Measurements from ENCODE around the gene ZC3H12D.
"Not testable (repeated sequence)": the region's sequence is repeated elsewhere in the genome, so short reads cannot be mapped to it uniquely, and the experiment has no call there.

Gene ZC3H12D

DNA sequence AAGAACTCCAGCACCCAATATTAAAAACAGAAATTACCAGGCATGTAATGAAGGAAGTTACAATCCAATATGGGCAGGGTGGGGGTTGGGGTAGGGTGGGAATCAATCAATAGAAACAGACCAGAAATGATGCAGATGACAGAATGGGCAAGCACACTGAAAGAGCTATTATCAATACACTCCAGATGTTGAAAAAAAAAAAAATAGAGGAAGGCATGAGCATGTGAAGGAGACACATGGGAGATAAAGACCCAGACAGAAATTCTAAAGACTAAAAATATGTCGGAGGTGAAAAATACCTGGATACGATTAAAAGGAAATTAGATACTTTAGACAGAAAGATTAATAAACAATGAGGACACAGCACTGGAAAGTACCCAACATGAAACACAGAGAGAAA lies 19.1 kb upstream of the ZC3H12D start:
- no peak for DNase-seq (ENCODE audit: low read depth)
- H3K4me3 ChIP-seq (ENCODE audit: low read depth, low read length) = no peak overlapping the region

DNA sequence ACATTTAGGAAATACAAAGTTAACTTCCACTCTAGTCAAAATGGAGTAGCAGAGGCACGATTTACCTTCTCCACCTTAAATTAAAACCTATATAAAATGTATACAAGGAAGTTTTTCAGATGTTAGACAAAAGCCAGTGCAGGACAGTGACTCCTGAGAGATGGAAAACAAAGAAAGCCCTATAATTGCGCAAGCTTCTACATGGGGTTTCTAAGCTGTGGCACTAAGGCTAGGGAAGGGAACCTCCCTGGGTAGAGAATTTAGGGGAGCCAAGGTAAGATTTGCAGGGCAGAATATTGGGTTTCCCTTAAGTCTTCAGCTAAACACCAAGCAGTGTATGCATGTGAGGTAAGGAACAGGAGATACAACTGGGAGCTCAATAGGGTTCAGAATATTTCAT lies 18.5 kb upstream of the ZC3H12D start:
- DNase-seq (ENCODE audit: low read depth) = no peak
- TF ChIP-seq, protein P1, sequence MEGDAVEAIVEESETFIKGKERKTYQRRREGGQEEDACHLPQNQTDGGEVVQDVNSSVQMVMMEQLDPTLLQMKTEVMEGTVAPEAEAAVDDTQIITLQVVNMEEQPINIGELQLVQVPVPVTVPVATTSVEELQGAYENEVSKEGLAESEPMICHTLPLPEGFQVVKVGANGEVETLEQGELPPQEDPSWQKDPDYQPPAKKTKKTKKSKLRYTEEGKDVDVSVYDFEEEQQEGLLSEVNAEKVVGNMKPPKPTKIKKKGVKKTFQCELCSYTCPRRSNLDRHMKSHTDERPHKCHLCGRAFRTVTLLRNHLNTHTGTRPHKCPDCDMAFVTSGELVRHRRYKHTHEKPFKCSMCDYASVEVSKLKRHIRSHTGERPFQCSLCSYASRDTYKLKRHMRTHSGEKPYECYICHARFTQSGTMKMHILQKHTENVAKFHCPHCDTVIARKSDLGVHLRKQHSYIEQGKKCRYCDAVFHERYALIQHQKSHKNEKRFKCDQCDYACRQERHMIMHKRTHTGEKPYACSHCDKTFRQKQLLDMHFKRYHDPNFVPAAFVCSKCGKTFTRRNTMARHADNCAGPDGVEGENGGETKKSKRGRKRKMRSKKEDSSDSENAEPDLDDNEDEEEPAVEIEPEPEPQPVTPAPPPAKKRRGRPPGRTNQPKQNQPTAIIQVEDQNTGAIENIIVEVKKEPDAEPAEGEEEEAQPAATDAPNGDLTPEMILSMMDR (IDR thresholded peaks at IDR 0.05; ENCODE audit: control insufficient read depth, extremely low read depth, insufficient read depth) = no peak
- no peak overlapping the region for H3K4me3 ChIP-seq (ENCODE audit: low read depth, low read length)

More for the DNA sequence above, 19.1 kb upstream of the ZC3H12D start:
- TF ChIP-seq, protein P1 (IDR thresholded peaks at IDR 0.05; ENCODE audit: control insufficient read depth, extremely low read depth, insufficient read depth) = no peak

DNA sequence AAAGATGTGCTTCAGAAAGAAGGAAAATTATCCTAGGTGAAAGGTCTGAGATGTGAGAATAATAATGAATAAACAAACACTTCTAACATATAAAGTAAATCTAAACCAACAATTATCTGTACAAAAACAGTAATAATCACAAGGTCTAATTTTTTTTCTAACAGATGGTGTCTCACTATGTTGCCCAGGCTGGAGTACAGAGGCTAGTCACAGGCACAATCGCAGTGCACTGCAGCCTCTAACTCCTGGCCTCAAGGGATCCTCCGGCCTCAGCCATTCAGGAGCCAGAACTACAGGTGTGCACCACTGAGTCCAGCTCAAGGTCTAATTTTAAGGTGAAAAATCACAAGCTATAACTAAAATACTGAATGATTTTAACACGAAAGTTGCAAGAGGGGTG lies 17.0 kb upstream of the ZC3H12D start:
- TF ChIP-seq, protein P1 (IDR thresholded peaks at IDR 0.05; ENCODE audit: control insufficient read depth, extremely low read depth, insufficient read depth) = no peak
- DNase-seq (ENCODE audit: low read depth) = no peak
- H3K4me3 ChIP-seq (ENCODE audit: low read depth, low read length) = no peak overlapping the region

DNA sequence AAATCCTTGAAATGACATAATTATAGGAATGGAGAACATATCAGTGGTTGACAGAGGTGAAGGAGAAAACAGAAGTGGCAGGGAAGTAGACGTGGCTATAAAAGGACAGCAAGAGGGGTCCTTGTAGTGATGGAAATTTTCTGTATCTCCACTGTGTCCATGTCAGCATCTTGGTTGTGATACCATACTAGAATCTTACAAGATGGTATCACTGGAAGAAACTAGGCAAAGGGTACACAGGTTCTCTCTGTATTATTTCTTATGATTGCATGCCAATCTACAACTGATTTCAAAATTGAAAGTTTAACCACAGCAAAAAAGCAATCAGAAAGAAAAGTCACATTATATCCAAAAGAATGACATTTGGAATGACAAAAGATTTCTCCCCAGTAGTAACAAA lies 16.4 kb upstream of the ZC3H12D start:
- no peak overlapping the region for H3K4me3 ChIP-seq (ENCODE audit: low read depth, low read length)
- TF ChIP-seq, protein P1 (IDR thresholded peaks at IDR 0.05; ENCODE audit: control insufficient read depth, extremely low read depth, insufficient read depth) = no peak
- no peak for DNase-seq (ENCODE audit: low read depth)

DNA sequence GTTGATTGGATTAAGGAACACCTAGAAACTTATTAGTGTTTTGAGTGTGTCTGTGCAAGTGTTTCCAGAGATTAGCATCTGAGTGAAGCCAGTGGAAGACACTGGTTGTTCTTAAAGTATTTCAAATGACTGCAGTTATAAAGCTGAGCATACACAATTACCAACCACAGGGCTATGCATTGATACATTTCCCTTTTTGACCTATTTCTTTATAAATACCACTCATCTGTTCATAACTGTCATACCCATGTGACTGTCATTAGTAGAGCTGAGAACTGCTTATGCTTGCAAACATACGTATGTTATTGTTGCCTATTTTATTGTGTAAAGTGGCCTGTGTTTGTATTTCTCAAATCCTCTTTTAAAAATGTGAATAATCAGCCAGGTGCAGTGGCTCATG lies 15.3 kb upstream of the ZC3H12D start:
- no peak for DNase-seq (ENCODE audit: low read depth)
- H3K4me3 ChIP-seq (ENCODE audit: low read depth, low read length) = no peak overlapping the region
- TF ChIP-seq, protein P1 (IDR thresholded peaks at IDR 0.05; ENCODE audit: control insufficient read depth, extremely low read depth, insufficient read depth) = no peak

DNA sequence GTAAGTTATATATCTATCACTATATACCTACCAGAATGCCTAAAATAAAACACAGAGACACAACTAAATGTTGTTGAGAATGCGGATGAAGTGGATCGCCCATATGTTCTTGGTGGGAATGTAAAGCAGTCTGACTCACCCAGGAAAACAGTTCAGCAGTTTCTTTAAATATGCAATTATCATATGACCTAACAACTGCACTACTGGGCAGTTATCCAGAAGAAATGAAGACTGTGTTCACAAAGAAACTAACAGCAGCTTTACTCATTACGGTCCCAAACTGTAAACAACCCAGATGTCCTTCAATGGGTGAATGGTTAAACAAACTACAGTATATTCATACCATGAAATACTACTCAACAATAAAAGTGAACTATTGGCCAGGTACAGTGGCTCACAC lies 14.3 kb upstream of the ZC3H12D start:
- TF ChIP-seq, protein P1 (IDR thresholded peaks at IDR 0.05; ENCODE audit: control insufficient read depth, extremely low read depth, insufficient read depth) = no peak
- peak; percentile 73 for DNase-seq (ENCODE audit: low read depth)

DNA sequence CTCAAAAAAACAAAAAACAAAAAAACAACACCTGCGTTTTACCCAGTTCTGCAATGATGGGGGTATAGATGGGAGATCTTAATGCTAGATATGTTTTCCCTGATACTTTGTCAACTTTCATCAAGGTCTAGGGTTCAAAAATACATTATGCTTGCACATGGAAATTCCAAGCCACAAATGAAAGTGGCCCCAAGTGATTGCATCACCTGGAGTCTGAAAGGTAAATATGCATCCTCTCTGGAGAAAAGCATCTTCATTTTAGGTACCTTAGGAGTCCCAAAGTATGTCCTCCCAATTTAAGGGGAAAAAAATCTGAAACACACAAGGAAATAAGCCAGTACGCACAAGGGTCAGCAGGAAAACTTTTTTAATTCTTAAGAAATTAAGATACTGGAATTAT lies 12.6 kb upstream of the ZC3H12D start:
- DNase-seq (ENCODE audit: low read depth) = no peak
- no peak overlapping the region for H3K4me3 ChIP-seq (ENCODE audit: low read depth, low read length)
- TF ChIP-seq, protein P1 (IDR thresholded peaks at IDR 0.05; ENCODE audit: control insufficient read depth, extremely low read depth, insufficient read depth) = no peak

More for the DNA sequence above, 14.3 kb upstream of the ZC3H12D start:
- no peak overlapping the region for H3K4me3 ChIP-seq (ENCODE audit: low read depth, low read length)

DNA sequence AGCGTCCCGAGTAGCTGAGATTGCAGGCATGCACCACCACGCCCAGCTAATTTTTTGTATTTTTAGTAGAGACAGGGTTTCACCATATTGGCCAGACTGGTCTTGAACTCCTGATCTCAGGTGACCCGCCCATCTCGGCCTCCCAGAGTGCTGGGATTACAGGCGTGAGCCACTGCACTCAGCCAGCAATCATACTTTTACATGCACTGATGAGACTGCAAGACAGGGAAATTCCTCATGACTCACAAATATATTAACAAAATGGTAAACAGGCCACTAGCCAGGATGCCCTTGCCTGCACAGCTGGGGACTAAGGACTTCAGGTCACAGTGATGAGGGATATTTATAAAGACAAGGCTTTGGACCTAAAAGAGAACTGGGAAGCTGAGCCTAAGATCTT lies 11.8 kb upstream of the ZC3H12D start:
- not testable (repeated sequence) for DNase-seq (ENCODE audit: low read depth); H3K4me3 ChIP-seq (ENCODE audit: low read depth, low read length)

DNA sequence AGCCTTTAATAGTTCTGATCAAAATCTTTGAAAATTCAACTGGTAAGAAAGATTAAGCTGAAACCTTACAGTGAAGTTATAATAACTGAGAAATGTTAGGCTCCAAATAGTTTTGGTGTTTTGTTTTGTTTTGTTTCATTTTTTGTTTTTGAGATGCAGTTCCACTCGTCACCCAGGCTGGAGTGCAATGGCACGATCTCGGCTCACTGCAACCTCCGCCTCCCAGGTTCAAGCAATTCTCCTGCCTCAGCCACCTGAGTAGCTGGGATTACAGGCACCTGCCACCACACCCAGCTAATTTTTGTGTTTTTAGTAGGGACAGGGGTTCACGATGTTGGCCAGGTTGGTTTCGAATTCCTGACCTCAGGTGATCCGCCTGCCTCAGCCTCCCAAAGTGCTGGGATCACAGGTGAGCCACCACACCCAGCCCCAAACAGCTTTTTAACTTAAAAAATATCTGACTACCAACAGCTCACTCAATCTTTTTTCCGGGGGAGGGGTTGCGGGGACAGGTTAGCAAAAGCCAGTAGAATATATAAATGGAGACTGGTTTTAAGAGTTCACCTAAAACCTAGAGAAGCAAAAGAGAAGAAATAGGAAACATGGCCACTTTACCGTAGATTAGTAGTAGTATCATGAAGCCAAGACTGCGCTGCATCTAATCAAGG lies 10.7 kb upstream of the ZC3H12D start:
- not testable (repeated sequence) for DNase-seq (ENCODE audit: low read depth); H3K4me3 ChIP-seq (ENCODE audit: low read depth, low read length)

DNA sequence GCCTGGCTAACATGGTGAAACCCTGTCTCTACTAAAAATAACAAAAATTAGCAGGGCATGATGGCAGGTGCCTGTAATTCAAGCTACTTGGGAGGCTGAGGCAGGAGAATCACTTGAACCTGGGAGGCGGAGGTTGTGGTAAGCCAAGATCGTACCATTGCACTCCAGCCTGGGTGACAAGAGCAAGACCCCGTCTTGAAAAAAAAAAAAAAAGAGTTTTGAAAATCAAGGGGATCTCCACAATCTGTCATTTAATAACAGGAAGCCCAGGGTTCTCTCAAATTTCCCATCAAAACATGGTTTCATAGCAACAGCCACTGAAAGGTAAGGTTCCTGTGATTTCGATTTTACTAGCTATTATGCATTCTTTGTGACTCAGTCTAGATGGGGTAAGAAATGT lies 10.0 kb upstream of the ZC3H12D start:
- not testable (repeated sequence) for H3K4me3 ChIP-seq (ENCODE audit: low read depth, low read length); DNase-seq (ENCODE audit: low read depth)

All from LNCaP clone FGC (cell line).